Vagina (tissue), 2 donors: ENCODE measurements around the gene PINK1. TPM values are rescaled to one million over a fixed set of nuclear protein-coding genes. Genes with fewer than 3 reads are reported as not detected.

Experiments
- DNase-seq, 2 donors: peaks; one replicate each; pipeline ENCODE4 v3.0.0-alpha.2; 2017; ENCODE audit errors: extremely low spot score in 2 of 2
- H3K27ac ChIP-seq: fragments of 200-600 bp; sonication (generic); one replicate; pipeline ENCODE4 v1.5.1; 2019
- H3K27me3 ChIP-seq: fragments of 200-600 bp; sonication (generic); one replicate; pipeline ENCODE4 v1.5.1; 2019
- H3K36me3 ChIP-seq, 2 donors: fragments of 200-600 bp; sonication (generic); one replicate each; pipeline ENCODE4 v1.5.1; 2017 to 2019
- H3K4me1 ChIP-seq: fragments of 200-600 bp; sonication (generic); one replicate; pipeline ENCODE4 v1.5.1; 2019
- H3K4me3 ChIP-seq, 2 donors: fragments of 200-600 bp; sonication (generic); 1 replicate in 1 of 2; 2 replicates in 1 of 2; pipeline ENCODE4 v1.5.1; 2016 to 2019
- H3K9me3 ChIP-seq: fragments of 200-600 bp; sonication (generic); one replicate; pipeline ENCODE4 v1.5.1; 2019
- POLR2A ChIP-seq, 2 donors: fragments of 450-650 bp; IDR thresholded peaks; one replicate each; pipeline ENCODE4 v1.6.1; 2017; ENCODE audit warnings: antibody characterized with exemption in 2 of 2, mild to moderate bottlenecking in 2 of 2, moderate library complexity in 2 of 2
- POLR2AphosphoS5 ChIP-seq, 2 donors: sonication (generic); formaldehyde crosslinking; IDR thresholded peaks; one replicate each; pipeline ENCODE4 v1.9.0; 2017; ENCODE audit warnings: antibody characterized with exemption in 2 of 2, mild to moderate bottlenecking in 2 of 2, low read depth in 1 of 2; ENCODE audit not compliant: insufficient read depth in 1 of 2
- intact Hi-C: fragments of 100-400 bp; cut with DNase I; formaldehyde crosslinking; loops from one replicate; pipeline ENCODE4 v1.15.1; 2023
- total RNA-seq: library from RNA; depleted of rRNA; stranded (reverse); fragments of >200 nt; gene quantifications from one replicate; pipeline ENCODE4 v1.2.3, GENCODE V29; 2016
- TF ChIP-seq, protein P1 (sequence below), 3 experiments: fragments of 450-650 bp in 2 of 3; fragments of 200-600 bp in 1 of 3; sonication (generic) in 1 of 3; IDR thresholded peaks; one replicate each; pipeline ENCODE4 v1.5.1; 2017 to 2019; ENCODE audit warnings: antibody characterized with exemption in 3 of 3, mild to moderate bottlenecking in 2 of 3, moderate library complexity in 2 of 3

Gene PINK1
- total RNA-seq, 1 donor from 2014 or later: 113 TPM

DNA sequence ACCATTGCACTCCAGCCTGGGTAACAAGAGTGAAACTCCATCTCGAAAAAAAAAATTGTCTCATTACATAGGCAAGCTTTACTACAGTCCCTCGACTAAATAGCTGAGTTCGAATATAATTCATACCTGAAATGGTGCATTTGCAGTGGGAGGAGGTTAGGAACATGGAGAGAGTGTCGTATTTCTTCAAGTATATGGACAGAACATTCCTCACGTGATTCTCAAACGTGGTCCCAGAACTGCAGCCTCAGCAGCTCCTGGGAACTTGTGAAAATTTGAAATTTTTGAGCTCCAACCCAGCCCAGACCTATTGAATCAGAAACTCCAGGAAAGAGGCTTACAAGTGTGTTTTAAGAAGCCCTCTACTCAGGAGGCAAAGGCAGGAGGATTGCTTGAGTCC is 37.2 kb upstream of the PINK1 start:
- H3K27me3 ChIP-seq: no peaks in the 10 kb centered on the region
- H3K9me3 ChIP-seq: no peaks in the 10 kb centered on the region
- DNase-seq: no peak
- H3K4me1 ChIP-seq: no peaks in the 10 kb centered on the region
- H3K27ac ChIP-seq: no peak overlapping the region
- H3K4me3 ChIP-seq: no peak overlapping the region
- TF ChIP-seq POLR2AphosphoS5 (IDR thresholded peaks at IDR 0.05; ENCODE audit: insufficient read depth in 1 of 2, low read depth in 1 of 2) (no peak), POLR2A (IDR thresholded peaks at IDR 0.05) (no peak)
- TF ChIP-seq, protein P1, sequence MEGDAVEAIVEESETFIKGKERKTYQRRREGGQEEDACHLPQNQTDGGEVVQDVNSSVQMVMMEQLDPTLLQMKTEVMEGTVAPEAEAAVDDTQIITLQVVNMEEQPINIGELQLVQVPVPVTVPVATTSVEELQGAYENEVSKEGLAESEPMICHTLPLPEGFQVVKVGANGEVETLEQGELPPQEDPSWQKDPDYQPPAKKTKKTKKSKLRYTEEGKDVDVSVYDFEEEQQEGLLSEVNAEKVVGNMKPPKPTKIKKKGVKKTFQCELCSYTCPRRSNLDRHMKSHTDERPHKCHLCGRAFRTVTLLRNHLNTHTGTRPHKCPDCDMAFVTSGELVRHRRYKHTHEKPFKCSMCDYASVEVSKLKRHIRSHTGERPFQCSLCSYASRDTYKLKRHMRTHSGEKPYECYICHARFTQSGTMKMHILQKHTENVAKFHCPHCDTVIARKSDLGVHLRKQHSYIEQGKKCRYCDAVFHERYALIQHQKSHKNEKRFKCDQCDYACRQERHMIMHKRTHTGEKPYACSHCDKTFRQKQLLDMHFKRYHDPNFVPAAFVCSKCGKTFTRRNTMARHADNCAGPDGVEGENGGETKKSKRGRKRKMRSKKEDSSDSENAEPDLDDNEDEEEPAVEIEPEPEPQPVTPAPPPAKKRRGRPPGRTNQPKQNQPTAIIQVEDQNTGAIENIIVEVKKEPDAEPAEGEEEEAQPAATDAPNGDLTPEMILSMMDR (IDR thresholded peaks at IDR 0.05): no peak
- H3K36me3 ChIP-seq: no peaks in the 10 kb centered on the region
- intact Hi-C loops: no loop called here

DNA sequence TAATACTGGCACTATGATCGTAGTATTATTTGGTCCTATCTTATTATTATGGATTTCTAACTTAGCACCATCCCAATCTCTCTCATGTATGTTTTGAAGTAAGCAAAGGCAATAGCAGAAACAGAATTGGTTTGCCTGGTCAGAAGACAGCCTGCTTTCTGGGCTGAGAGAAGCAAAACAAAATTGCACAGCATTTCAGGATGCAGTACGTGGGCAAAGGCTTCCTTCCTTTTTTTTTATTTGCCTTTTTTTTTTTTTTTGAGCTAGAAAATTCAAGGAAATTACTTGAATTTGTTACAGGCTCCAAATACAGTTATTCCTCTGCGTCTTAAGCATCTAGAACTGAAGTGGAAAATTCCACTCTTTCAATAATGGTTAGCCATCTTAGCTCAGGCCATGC is 35.6 kb upstream of the PINK1 start:
- Histone ChIP-seq H3K27me3 (no peaks in the 10 kb centered on the region), H3K9me3 (no peaks in the 10 kb centered on the region), H3K27ac (no peak overlapping the region), H3K36me3 (no peaks in the 10 kb centered on the region), H3K4me3 (no peak overlapping the region), H3K4me1 (no peaks in the 10 kb centered on the region)
- TF ChIP-seq POLR2A (IDR thresholded peaks at IDR 0.05): no peak
- TF ChIP-seq, protein P1 (IDR thresholded peaks at IDR 0.05): no peak
- no peak for TF ChIP-seq POLR2AphosphoS5 (IDR thresholded peaks at IDR 0.05; ENCODE audit: insufficient read depth in 1 of 2, low read depth in 1 of 2)
- intact Hi-C loops: no loop called here
- DNase-seq: no peak

DNA sequence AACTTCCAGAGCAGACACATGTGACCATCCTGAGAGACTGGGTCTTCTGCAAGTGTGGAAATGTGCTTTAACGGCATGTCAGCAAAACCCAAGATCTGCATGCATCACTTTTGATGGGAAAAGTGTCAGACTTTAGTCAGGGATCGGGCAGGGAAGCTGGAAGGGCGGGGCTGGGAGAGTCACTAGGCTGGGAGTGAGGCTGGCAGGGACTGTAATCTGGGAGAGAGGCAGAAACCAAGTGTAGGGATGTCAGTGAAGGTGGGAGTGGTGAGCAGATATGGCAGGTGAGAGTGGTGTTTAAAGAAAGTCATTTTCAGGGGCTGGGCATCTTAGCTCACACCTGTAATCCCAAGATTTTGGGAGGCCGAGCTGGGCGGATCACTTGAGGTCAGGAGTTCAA is 33.1 kb upstream of the PINK1 start:
- Histone ChIP-seq H3K4me3 (no peak overlapping the region), H3K4me1 (no peaks in the 10 kb centered on the region), H3K9me3 (no peaks in the 10 kb centered on the region), H3K36me3 (no peaks in the 10 kb centered on the region), H3K27me3 (no peaks in the 10 kb centered on the region), H3K27ac (no peak overlapping the region)
- TF ChIP-seq, protein P1 (IDR thresholded peaks at IDR 0.05): no peak
- no peak for TF ChIP-seq POLR2AphosphoS5 (IDR thresholded peaks at IDR 0.05; ENCODE audit: insufficient read depth in 1 of 2, low read depth in 1 of 2)
- TF ChIP-seq POLR2A (IDR thresholded peaks at IDR 0.05): no peak
- DNase-seq: no peak
- intact Hi-C loops: no loop called here

DNA sequence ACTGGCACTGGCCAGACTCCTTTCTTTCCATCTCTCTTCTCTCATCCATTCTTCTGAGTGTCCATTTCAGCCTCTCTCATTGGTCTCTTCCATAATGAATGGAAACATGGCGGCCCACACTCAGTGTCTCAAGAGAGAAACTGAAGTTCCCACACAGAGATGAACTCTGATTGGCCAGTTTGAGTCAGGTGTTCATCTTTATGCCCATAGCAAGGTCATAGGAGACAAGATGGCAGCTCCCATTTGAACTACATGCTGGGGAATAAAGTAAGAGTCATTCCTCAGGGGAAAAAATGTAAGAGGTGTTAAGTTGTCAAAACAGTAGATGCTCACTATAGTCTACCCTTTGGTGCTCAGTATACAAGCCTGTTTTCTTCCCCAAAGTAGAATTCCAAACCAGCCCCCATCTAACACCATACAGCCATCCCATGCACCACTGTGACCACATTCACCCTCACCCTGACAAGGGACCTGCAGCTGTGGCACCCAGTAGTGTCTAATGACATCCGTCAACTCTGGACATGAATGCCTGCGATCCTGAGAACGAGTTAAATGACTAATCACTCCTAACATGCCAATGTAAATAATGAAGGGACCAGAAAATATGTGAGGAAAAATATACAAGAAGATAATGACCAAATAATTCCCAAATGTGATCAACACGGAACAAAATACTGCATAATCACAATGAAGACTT is 32.0 kb upstream of the PINK1 start:
- Histone ChIP-seq H3K36me3 (no peaks in the 10 kb centered on the region), H3K4me3 (no peak overlapping the region), H3K4me1 (no peaks in the 10 kb centered on the region), H3K27ac (no peak overlapping the region), H3K9me3 (no peaks in the 10 kb centered on the region), H3K27me3 (no peaks in the 10 kb centered on the region)
- intact Hi-C loops: no loop called here
- DNase-seq: no peak
- TF ChIP-seq, protein P1 (IDR thresholded peaks at IDR 0.05): no peak
- no peak for TF ChIP-seq POLR2AphosphoS5 (IDR thresholded peaks at IDR 0.05; ENCODE audit: insufficient read depth in 1 of 2, low read depth in 1 of 2)

DNA sequence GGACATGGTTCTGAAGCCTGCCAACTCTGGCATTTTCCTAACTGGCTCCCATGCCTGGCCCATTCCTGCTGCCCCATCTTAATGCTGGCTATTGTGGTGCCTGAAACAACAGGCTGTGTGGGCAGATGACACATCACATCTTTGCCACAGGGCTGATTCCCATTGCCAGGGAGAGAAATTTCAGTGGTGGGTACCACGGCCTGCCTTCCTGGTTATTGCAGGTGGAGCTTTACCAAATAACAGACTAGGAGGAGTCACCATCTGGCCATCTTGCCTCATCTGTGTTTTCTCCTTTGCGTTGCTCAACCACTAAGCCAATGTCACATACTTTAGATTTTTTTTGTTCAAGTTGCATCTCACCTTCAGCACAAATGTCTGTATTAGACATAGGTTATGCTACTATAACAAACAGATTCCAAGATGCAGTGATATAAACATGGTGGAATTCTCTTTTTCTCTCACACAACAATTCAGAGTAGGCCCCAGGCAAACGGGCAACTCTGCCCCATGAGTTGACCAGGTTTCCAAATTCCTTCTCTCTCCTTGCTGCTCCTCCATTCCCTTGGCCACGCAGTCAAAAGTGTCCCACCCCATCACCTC is 30.3 kb upstream of the PINK1 start:
- no peaks in the 10 kb centered on the region for H3K36me3 ChIP-seq

More for the DNA sequence above, 30.3 kb upstream of the PINK1 start:
- Histone ChIP-seq H3K27ac (no peak overlapping the region), H3K4me1 (no peaks in the 10 kb centered on the region), H3K27me3 (no peaks in the 10 kb centered on the region), H3K9me3 (no peaks in the 10 kb centered on the region), H3K4me3 (no peak overlapping the region)
- TF ChIP-seq, protein P1 (IDR thresholded peaks at IDR 0.05): no peak
- intact Hi-C loops: no loop called here
- DNase-seq: no peak
